ENCODE measurements around the gene NEAT1.

Gene NEAT1

DNA sequence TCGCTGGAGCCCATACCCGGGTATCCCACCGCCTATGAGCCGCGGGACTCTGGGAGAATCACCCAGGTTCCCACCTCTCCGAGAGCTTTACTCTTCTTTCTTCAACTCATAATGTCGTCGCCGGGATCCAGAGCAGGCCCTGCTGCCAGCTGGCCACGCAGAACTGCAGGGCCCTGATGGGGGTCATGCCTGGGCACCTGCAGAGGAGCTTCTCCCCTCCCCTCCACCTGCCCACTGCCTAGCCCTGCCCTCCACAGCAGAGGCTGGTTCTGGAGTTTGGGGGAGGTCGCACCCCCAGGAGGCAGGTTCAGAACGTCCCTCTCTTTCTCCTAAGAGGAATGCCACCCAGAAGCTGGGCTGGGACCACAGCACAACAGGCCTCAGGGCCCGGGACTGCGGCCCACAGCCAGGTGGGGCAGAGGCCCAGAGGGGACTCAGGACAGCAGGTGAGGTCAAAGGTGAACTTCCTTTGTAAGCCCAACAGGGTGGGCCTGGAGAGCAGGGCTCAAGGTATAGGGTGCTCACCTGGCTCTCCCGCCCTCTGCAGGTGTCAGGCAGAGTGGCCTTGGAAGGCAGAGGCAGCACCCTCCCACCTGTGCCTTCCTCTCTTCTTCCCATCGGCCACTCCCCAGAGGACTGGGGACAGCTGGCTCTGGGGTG, 42.0 kb upstream of the NEAT1 start:
- Histone ChIP-seq H3K27ac (ENCODE audit: low read depth, low read length) (no peak overlapping the region), H3K4me1 (ENCODE audit: insufficient read depth, low read length) (peaks cover 16% of the 10 kb centered on the region), H3K9me3 (ENCODE audit: insufficient read depth, low read depth, low read length) (no peaks in the 10 kb centered on the region), H3K9ac (ENCODE audit: low read depth, low read length) (no peak overlapping the region), H3K4me3 (ENCODE audit: low read length) (no peak overlapping the region), H3K36me3 (ENCODE audit: insufficient read depth, low read length) (no peaks in the 10 kb centered on the region), H3K27me3 (ENCODE audit: insufficient read depth, low read length) (no peaks in the 10 kb centered on the region)
- 91% methylated on average over 16 of the region's 16 CpGs for WGBS

DNA sequence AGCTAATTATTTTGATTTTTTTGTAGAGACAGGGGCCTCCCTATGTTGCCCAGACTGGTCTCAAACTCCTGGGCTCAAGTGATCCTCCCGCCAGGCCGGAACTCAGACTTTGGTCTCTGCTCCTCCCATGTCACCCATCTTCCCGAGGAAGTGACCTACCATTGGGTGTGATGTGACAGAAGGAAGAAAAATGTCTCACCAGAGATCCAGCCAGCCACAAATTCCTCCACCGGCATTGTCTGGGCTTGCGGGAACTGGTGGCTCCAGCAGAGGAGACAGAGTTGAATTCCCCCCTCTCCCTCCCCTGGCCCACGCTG, 40.9 kb upstream of the NEAT1 start:
- Histone ChIP-seq H3K4me1 (ENCODE audit: insufficient read depth, low read length) (peaks cover 16% of the 10 kb centered on the region), H3K9ac (ENCODE audit: low read depth, low read length) (peak overlapping the region; percentile 47), H3K36me3 (ENCODE audit: insufficient read depth, low read length) (no peaks in the 10 kb centered on the region), H3K27me3 (ENCODE audit: insufficient read depth, low read length) (no peaks in the 10 kb centered on the region), H3K9me3 (ENCODE audit: insufficient read depth, low read depth, low read length) (no peaks in the 10 kb centered on the region), H3K27ac (ENCODE audit: low read depth, low read length) (peak overlapping the region; percentile 88), H3K4me3 (ENCODE audit: low read length) (no peak overlapping the region)
- WGBS = 59% methylated on average over 5 of the region's 6 CpGs

DNA sequence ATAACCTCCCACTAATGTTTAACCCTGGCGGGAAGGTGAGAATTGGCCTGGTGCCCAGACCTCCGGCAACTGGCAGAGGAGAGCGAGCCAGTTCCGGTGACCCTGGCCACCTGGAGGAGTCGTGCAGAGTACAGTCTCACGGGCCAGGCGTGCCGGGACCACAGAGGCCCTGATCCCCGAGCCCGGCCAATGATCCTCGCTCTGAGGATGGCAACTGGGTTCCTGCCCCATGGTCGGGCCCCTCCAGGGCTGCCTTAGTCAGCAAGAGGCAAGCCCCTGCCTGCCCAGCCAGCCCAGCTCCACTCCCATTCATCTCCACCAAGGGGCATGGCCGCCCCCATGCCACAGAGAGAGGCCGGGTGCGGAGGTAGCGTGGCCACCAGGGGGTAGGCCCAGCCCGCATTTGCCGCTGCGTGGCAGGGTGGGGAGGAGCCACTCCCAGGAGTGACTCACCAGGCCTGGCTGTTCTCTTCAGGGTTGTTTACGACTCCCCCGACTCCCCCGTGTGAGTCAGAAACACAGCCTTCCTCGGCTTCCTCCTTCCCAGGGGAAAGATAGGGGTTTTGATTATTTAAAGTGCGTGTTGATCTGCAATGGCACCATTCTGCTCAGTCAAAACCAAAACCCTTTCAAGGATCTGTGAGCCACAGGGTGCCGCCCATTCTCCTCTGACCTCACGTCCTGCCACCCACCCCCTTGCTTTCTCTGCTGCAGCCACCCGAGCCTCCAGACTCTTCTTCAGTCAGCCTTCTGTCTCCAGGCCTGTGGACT, 40.4 kb upstream of the NEAT1 start, which contains the start of gene SLC25A45:
Gene SLC25A45, minus strand, starts transcription at position 614 of the 771 bp plus-strand sequence. CDS start 695 bp downstream, outside the sequence.
- H3K9me3 ChIP-seq (ENCODE audit: insufficient read depth, low read depth, low read length) = no peaks in the 10 kb centered on the region
- peak within 1 kb of the TSS; percentile 47 for H3K9ac ChIP-seq (ENCODE audit: low read depth, low read length)
- peak within 1 kb of the TSS; percentile 88 for H3K27ac ChIP-seq (ENCODE audit: low read depth, low read length)
- WGBS = 28% methylated on average over 23 of the region's 27 CpGs
- peaks cover 20% of the 10 kb centered on the region for H3K4me1 ChIP-seq (ENCODE audit: insufficient read depth, low read length)
- no peaks in the 10 kb centered on the region for H3K36me3 ChIP-seq (ENCODE audit: insufficient read depth, low read length)
- no peaks in the 10 kb centered on the region for H3K27me3 ChIP-seq (ENCODE audit: insufficient read depth, low read length)
- H3K4me3 ChIP-seq (ENCODE audit: low read length) = 0 out of 2 replicates have a peak within 1 kb of the TSS, but pooled peaks have one; percentile 5

DNA sequence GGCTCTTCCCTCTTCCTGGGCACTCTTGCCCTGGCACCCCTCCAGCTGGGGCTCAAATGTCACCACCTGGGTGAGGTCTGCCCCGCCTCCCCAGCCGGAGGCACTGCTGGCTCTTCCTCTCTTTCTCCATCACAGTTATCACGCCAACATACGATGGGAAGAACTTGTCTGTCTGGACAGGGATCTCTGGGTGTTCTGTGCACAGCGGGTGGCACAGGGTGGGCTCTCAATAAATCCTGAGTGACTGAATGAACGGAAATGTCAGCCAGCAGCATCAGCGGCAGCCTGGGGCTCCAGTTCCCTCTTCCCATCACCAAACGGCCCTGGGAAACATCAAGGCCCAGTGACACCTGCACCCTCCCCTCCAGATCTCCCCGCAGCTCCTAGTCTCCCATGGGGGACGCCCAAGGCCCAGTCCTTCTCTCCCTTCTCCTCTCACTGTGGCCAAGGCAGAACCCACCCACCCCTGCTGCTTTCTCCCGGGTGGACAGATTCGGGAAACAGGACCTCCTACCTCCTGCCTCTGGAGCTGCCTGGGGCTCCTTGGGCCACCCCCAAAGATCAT, 39.7 kb upstream of the NEAT1 start:
- Histone ChIP-seq H3K9ac (ENCODE audit: low read depth, low read length) (peak overlapping the region; percentile 47), H3K27me3 (ENCODE audit: insufficient read depth, low read length) (no peaks in the 10 kb centered on the region), H3K9me3 (ENCODE audit: insufficient read depth, low read depth, low read length) (no peaks in the 10 kb centered on the region), H3K36me3 (ENCODE audit: insufficient read depth, low read length) (no peaks in the 10 kb centered on the region), H3K4me1 (ENCODE audit: insufficient read depth, low read length) (peaks cover 21% of the 10 kb centered on the region), H3K4me3 (ENCODE audit: low read length) (no peak overlapping the region), H3K27ac (ENCODE audit: low read depth, low read length) (peak overlapping the region; percentile 88)
- 79% methylated on average over 12 of the region's 12 CpGs for WGBS

DNA sequence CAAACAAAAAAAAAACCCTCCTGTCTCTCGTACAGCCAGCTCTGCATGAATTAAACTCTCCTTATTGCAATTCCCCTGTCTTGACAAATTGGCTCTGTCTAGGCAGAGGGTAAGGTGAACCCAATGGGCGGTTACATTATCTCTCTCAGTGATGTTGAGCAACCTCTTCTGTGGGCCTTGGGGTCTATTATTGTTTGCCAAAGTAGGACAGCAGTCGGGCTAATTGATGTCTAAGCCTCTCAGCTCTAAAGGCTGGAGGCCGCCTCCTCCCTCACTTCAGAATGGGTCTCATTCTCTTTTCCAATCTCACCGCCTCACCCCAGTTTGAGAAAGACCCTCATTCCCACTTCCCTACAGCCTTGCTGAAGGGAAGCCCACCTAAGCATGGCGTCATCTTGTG, 38.8 kb upstream of the NEAT1 start:
- Histone ChIP-seq H3K27ac (ENCODE audit: low read depth, low read length) (no peak overlapping the region), H3K4me1 (ENCODE audit: insufficient read depth, low read length) (peaks cover 21% of the 10 kb centered on the region), H3K27me3 (ENCODE audit: insufficient read depth, low read length) (no peaks in the 10 kb centered on the region), H3K9ac (ENCODE audit: low read depth, low read length) (no peak overlapping the region), H3K4me3 (ENCODE audit: low read length) (no peak overlapping the region), H3K9me3 (ENCODE audit: insufficient read depth, low read depth, low read length) (no peaks in the 10 kb centered on the region), H3K36me3 (ENCODE audit: insufficient read depth, low read length) (no peaks in the 10 kb centered on the region)
- 89% methylated on average over 6 of the region's 6 CpGs for WGBS

DNA sequence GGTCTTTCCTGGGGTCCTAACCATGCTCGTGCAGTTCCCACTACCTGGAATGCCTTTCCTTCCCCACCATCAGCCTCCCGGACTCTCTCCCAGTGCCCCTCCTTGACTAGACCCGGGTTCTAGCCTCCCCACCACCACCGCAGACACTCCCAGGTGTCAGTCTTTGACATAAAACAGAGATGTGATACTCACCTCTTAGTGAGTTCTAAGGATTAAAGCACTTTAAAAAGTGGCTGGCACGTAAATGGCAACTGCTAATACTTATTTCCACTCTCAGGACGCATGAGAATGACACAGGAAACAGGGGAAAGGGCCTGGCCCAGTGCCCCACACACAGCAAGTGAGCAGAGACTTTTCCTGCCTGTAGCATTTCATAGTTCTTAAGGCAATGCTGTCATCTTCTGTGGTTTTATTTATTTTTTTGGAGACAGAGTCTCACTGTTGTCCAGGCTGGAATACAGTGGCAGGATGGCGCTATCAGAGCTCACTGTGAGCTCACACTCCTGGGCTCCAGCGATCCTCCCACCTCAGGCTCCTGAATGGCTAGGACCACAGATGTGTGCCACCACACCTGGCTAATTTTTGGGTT, 38.2 kb upstream of the NEAT1 start:
- WGBS = 88% methylated on average over 8 of the region's 8 CpGs
- Histone ChIP-seq H3K9me3 (ENCODE audit: insufficient read depth, low read depth, low read length) (no peaks in the 10 kb centered on the region), H3K27me3 (ENCODE audit: insufficient read depth, low read length) (no peaks in the 10 kb centered on the region), H3K9ac (ENCODE audit: low read depth, low read length) (no peak overlapping the region), H3K4me3 (ENCODE audit: low read length) (no peak overlapping the region), H3K27ac (ENCODE audit: low read depth, low read length) (no peak overlapping the region), H3K36me3 (ENCODE audit: insufficient read depth, low read length) (no peaks in the 10 kb centered on the region), H3K4me1 (ENCODE audit: insufficient read depth, low read length) (peaks cover 21% of the 10 kb centered on the region)

DNA sequence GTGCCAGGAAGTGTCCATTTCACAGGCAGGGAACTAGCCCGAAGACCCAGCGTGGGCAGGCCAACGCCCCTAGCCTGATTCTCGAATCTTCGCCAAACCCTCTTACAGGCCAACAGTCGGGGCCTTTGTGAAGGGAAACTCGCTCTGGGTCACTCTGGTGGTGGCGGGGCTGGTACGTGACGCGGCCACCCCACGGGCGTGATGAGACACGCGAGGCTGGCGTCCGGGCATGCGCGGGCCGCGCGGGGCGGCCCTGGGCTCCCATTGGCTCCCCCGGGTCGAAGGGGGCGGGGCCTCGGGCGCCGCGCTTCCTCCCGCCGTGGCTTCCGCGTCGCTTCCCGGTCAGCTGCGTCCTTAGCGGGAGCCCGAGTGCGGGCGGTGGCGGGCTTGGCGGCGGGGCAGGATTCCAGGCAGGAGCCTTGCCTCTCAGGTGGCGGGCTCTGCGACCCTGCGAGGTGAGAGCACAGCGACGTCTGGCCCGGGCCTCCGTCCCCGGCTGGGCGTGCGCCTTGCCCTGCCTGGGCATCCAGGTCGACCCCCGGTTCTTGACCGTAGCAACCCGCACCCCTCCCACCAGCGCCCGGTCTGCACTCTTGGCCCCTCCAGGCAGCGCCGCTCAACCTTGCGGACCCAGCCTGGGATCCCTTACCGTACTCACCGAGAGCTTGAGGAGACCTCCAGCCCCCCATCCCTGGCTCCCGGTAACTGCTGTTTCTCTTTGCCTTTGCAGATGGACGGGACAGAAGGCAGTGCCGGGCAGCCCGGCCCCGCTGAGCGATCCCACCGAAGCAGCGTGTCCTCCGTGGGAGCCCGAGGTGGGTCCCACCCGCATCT, 36.1 kb upstream of the NEAT1 start, which contains the start of gene FRMD8:
Gene FRMD8, plus strand, starts transcription at position 331 of the 834 bp plus-strand sequence. Its CDS starts 400 bp downstream, at position 731.
- no peaks in the 10 kb centered on the region for H3K9me3 ChIP-seq (ENCODE audit: insufficient read depth, low read depth, low read length)
- H3K27ac ChIP-seq (ENCODE audit: low read depth, low read length) = peak within 1 kb of the TSS; percentile 25; the same call in 1 of the 2 replicates
- peaks cover 31% of the 10 kb centered on the region for H3K4me1 ChIP-seq (ENCODE audit: insufficient read depth, low read length)
- H3K9ac ChIP-seq (ENCODE audit: low read depth, low read length) = peak within 1 kb of the TSS; percentile 66
- H3K4me3 ChIP-seq (ENCODE audit: low read length) = peak within 1 kb of the TSS; percentile 78
- no peaks in the 10 kb centered on the region for H3K36me3 ChIP-seq (ENCODE audit: insufficient read depth, low read length)
- H3K27me3 ChIP-seq (ENCODE audit: insufficient read depth, low read length) = no peaks in the 10 kb centered on the region
- WGBS = 8% methylated on average over 76 of the region's 76 CpGs

DNA sequence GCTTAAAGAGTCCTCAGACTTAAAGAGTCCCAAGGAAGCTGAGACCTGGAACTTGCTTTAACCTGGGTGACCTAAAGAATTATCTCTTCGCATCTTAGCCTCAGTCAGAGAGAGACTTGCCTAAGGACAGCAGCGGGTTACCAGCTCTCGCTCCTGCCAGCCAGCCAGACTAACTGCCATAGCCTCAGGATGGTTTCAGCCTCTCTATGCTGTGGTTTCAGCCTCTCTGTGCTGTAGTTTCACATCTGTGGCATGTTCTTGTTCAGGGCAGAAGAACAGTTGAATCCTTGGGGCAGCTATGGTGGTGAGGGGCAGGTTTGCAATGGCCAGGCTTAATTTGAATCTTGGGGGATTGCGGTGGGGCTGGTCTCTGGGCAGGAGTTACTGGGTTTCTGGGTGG, 33.9 kb upstream of the NEAT1 start:
- Histone ChIP-seq H3K9me3 (ENCODE audit: insufficient read depth, low read depth, low read length) (no peaks in the 10 kb centered on the region), H3K9ac (ENCODE audit: low read depth, low read length) (no peak overlapping the region), H3K4me1 (ENCODE audit: insufficient read depth, low read length) (peaks cover 15% of the 10 kb centered on the region; the same call in 1 of the 2 replicates), H3K36me3 (ENCODE audit: insufficient read depth, low read length) (0 out of 2 replicates have a peak, but pooled peaks cover 4% of the 10 kb centered on the region), H3K27me3 (ENCODE audit: insufficient read depth, low read length) (no peaks in the 10 kb centered on the region), H3K4me3 (ENCODE audit: low read length) (no peak overlapping the region), H3K27ac (ENCODE audit: low read depth, low read length) (no peak overlapping the region)
- WGBS = 97% methylated on average over 4 of the region's 4 CpGs

DNA sequence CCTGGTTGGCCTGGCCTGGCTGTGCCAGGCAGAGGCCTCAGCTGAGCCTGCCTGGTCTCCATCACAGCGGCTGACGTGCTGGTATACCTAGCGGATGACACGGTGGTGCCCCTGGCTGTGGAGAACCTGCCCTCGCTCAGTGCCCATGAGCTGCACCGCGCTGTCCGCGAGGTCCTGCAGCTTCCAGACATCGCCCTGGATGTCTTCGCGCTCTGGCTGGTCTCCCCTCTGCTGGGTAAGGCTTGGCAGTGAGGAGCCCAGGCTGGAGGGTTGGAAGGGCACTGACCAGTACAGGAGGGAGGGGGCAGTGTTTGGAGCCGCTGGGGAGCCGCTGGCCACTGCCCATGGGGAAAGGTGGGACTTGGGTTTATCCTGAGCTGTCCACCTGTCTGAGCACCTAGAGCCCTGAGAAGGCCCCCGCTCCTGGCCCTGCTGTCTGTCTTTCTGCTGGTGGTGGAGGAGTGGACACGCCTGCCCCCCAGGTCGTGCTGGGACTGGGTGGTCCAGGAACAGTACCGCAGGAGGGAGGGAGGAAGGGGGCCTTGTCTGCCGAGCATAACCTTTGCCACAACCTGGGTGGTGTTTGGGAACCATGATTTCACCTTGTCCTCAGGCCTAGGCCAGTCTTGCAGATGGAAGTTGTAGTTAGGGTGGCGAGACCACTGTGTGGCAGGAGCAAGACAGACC, 33.2 kb upstream of the NEAT1 start:
- H3K9me3 ChIP-seq (ENCODE audit: insufficient read depth, low read depth, low read length) = no peaks in the 10 kb centered on the region
- H3K27me3 ChIP-seq (ENCODE audit: insufficient read depth, low read length) = no peaks in the 10 kb centered on the region
- H3K4me1 ChIP-seq (ENCODE audit: insufficient read depth, low read length) = peaks cover 15% of the 10 kb centered on the region; the same call in 1 of the 2 replicates
- H3K9ac ChIP-seq (ENCODE audit: low read depth, low read length) = no peak overlapping the region
- H3K27ac ChIP-seq (ENCODE audit: low read depth, low read length) = no peak overlapping the region
- no peak overlapping the region for H3K4me3 ChIP-seq (ENCODE audit: low read length)
- 0 out of 2 replicates have a peak, but pooled peaks cover 7% of the 10 kb centered on the region for H3K36me3 ChIP-seq (ENCODE audit: insufficient read depth, low read length)
- WGBS = 94% methylated on average over 20 of the region's 20 CpGs

Measured in HUES64 (cell line).